Stimulated activated CD4-positive, alpha-beta T cell treated with anti-CD3 and anti-CD28 coated beads, Interleukin-1b, Interleukin-23, amount 100 ng/mL, for 24 hours (primary cell): ENCODE results near the gene IDUA.

ENCODE experiments used
- DNase-seq, 4 experiments: peaks; one replicate each; pipeline ENCODE4 v3.0.0-alpha.2; 2020; ENCODE audit warnings: low read depth in 4 of 4, low spot score in 1 of 4

Gene IDUA

DNA sequence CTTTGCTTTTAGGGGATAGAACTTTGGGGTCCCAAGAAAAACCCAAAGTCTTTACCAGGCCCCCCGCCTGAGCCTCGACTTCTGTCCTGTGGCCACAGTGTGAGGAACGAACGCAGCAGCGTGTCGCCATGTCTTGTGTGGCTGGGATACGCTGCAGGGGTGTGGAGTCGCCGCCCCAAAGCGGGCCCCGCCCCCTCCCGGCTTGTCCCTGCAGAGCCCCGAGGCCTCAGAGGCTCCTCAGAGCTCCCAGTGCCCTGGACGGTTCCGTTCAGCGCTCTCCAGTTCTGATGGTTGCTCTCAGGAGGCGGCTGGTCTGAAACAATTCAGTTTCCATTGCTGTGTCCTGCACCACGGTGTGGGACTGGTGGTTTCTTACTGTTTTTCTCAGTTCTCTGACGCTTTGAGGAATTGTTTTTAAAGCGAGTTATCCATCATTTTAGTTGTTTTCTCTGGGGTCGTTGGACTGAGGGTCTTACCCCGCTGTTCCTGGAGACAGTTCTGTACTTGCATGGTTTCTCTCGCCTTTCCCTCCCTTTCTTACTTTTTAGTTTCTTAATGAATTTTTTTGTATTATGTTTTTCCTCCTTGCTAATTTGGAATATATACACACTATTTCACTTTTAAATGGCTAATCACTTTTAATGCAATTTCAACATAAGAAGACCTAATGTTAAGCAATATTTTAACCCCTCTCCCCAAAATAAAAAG is 1.6 kb upstream of the IDUA start:
- DNase-seq: peak; percentile 42 to 73 (median 64)

DNA sequence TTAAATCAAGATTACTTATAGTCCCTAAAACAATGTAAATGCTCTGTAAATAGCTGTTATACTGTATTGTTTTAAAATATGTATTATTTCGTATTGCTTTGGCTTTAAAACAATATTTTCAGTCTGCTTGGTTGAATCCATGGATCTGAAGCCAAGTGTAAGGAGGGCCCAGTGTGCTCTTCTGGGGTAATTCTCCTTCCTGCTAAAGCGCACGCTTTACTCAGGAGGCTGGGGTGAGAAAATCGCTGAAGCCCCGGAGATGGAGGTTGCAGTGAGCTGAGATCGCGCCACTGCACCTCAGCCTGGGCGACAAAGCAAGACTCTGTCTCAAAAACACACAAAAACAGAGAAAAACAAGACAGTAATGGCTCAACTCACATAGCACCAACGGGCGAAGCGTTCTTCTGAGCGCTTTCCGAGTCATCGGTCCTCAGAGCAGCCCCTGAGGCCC is 391 bp upstream of the IDUA start:
- no peak for DNase-seq

DNA sequence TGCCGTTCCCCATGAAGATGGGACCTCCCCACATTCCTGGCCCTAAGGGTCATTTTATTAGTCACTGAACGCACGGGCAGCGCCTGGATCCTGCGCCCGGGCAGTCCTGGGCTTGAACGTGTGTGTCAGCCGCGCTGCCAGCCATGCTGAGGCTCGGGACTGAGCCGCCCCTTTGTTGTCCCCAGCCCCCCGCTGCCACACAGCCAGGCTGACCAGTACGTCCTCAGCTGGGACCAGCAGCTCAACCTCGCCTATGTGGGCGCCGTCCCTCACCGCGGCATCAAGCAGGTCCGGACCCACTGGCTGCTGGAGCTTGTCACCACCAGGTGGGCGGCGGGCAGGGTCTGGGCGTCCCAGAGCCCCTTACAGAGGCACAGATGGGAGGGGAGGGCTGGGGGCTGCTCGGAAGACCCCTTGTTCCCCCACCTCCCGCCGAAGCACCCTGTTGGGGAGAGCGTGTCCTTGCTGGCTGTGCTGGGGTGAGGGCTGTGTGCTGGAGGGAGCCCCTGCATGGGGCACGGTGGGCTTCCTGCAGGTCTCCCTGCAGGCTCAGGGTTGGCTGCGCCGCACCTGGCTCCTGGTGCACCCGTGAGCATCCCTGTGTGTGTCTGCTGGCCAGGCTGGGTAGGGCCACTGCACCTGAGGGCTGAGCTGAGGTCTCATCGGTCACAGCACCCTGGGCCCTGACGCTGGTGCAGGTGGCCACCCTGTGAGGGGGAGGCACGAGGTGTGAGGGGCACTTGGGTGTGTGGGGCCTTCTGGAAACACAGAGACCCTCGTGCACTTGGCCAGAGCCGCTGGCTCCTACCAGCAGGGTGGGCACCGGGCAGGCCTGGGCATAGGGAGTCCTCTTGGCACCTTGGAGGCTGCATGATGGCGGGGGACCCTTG is 1.0 kb downstream of the IDUA start:
- DNase-seq: no peak

- DNase-seq: no peak
Observed at GRCh38 chr4:988726-989721, 2.2 kb downstream of the IDUA start.

- no peak for DNase-seq
Observed at GRCh38 chr4:989722-990471, 3.1 kb downstream of the IDUA start.

GRCh38 chr4:990746-991367 is 4.0 kb downstream of the IDUA start:
- no peak for DNase-seq

- no peak for DNase-seq
Observed at GRCh38 chr4:991451-992296, 4.8 kb downstream of the IDUA start.

DNA sequence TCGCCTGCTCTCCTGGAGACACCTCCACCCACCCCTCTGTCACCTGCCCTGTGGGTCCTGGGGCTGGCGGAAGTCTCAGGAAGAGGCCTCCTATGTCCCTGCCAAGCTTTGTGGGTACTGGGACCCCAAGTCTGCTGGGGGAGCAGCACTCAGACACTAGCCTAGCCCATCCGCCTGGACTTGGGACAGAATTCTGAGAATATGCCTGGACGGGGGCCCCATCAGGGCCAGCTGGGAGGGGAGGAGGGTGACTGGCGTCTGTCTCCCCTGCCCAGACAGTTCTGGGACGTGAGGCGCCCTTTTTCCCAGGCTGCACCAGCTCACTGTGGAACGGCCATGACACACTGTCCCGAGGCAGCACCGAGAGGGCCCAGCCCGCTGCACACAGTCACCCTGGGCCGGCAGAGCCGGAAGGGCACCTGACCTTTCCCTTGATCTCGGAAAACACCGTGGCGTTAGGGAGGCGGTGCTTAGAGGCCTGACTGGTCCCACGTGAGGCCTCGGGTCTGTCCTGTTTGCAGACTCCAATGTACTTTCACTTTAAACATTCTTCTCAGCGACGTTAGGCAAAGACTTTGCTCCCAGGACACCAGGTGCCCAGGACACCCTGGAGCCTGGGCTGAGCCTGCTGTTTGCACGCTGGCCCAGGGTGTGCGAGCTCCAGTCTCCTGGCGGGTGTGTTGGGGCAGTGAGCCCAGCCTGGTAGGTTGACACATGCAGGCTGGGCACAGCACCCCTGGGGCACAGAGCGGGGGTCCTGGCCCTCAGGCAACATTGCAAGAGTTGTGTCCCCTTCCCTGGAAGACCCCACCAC is 5.7 kb downstream of the IDUA start:
- no peak for DNase-seq

- no peak for DNase-seq
Observed at GRCh38 chr4:993111-994029, 6.5 kb downstream of the IDUA start, which contains the start of gene SLC26A1. SLC26A1 (minus strand) TSS chr4:993404; CDS start chr4:991703, 1,701 bp downstream.

GRCh38 chr4:995311-996026 is 8.6 kb downstream of the IDUA start:
- no peak for DNase-seq

DNA sequence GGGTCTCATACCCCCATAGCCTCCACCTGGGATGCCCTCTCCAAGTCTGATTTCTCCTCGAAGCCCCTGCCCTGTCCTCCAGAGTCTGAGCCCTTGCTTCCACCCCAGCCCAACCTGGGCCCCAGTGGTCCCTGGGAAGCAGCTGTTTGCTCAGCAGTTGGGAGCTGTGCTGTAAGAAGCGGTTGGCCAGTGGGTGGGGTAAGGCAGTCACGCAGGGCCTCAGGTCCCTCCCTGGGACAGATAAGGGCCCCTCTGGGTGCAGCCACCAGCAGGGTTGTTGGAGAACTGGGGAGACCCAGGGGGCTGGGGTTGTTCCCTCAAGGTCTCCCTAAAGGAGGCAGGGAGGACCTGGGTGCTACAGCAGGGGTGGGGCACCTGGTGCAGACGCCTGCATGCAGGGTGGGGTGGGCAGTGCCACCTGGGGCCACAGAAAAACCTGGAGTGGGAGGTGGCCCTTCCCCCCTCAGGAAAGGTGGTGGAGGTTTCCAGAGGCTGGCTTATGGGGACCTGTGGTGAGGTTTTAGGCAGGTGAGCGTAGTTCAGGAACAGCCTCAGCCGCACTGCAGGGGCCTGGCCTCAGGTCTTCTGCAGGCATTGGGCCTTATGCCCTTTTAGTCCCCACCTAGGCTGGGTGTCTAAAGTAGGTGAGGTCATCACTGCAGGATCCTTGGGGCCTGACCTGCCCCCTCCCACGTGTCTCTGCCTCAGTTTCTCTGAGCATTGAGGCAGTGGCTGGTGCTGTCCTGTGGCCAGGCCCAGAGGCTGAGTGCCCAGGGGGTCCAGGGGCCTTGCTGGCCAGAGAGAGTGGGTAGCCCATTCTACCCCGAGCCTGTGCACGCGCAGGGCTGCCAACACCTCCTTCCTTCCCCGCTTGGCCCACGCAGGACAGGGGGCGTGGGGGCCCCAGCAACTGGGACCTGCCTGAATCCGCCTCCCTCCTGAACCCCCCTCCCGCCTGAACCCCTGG is 9.5 kb downstream of the IDUA start:
- no peak for DNase-seq

- no peak for DNase-seq
Observed at GRCh38 chr4:996997-997374, 10.1 kb downstream of the IDUA start.

GRCh38 chr4:997375-998071 is 10.7 kb downstream of the IDUA start:
- no peak for DNase-seq

DNA sequence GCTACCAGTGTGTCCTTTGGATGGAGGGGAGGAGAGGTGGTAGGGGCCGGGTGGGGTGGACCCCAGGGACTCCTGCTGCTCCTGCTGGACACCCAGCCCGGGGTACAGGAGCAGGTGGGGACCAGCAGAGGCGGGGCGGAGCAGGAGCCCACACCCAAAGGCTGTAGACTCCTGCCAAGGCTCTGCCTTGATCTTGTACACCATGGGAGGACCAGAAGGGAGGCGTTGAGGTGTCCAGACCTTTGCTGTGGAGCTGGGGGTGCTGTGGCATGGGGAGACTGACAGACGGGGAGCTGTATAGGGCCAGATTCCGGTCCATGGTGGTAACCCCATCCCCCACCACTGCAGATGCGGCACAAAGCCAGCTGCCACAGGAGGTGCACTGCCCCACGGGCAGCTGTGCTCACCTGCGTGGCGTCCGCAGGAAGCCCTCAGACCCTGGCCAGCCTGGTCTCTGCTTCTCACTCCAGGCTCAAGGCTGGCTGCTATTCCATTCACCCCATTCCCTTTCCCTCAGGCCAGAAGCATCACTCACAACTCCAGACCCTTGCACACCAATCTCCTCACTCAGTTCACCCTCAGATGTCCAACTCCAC is 11.3 kb downstream of the IDUA start:
- no peak for DNase-seq
